HepG2 (cell line): ENCODE measurements around the gene EMC1. TPM values are rescaled to one million over a fixed set of nuclear protein-coding genes. Genes with fewer than 3 reads are reported as not detected.

Experiments
- ATAC-seq: fragments of 200-7000 bp; cut with Tn5 transposase; 3 replicates; pipeline ENCODE4 v1.9.1; 2020; ENCODE audit warnings: mild to moderate bottlenecking, moderate library complexity
- BruUV-seq: library from RNA; stranded (reverse); fragments of 400-500 nt; replicated peaks from 2 replicates; lab custom pipeline; 2021; lab: Mats Ljungman, UMichigan
- CTCF ChIA-PET: fragments of 300-600 bp; formaldehyde crosslinking; extraction: SDS; loops from one replicate; lab custom pipeline; 2021; ENCODE audit warnings: low total read pairs, inconsistent platforms, low intra/inter-chr PET ratio; lab: Yijun Ruan, JAX
- POLR2A ChIA-PET: fragments of 350-600 bp; sonication (Branson Sonifier 250); formaldehyde crosslinking; loops from one replicate; lab custom pipeline; 2020; ENCODE audit warnings: antibody characterized with exemption, inconsistent platforms; lab: Yijun Ruan, JAX
- DNase-seq: peaks from one replicate; pipeline ENCODE4 v3.0.0-alpha.2; 2015; ENCODE audit warnings: low spot score
- FAIRE-seq: peaks from 3 replicates; lab custom pipeline; 2011; peaks lifted over from hg19 to GRCh38; lab: Jason Lieb, UNC
- H2AFZ ChIP-seq: one replicate; pipeline ENCODE4 v1.6.1; 2011; ENCODE audit warnings: low read length, inconsistent platforms
- H3K27ac ChIP-seq: fragments of 300-600 bp; 3 replicates; pipeline ENCODE4 v1.8.0; 2011; ENCODE audit warnings: mixed run types, mild to moderate bottlenecking, mixed read lengths, low read length, inconsistent platforms; ENCODE audit not compliant: insufficient read depth; ENCODE audit errors: extremely low read length
- H3K27me3 ChIP-seq, 2 experiments: fragments of 200-600 bp in 1 of 2; 2 replicates in 1 of 2; 3 replicates in 1 of 2; pipeline versions ENCODE4 v1.6.0 to v1.8.0; 2011; ENCODE audit warnings: low read length in 2 of 2, mild to moderate bottlenecking in 2 of 2, moderate library complexity in 2 of 2, inconsistent platforms in 1 of 2; ENCODE audit not compliant: insufficient read depth in 2 of 2, control insufficient read depth in 1 of 2
- H3K36me3 ChIP-seq, 2 experiments: fragments of 200-600 bp in 1 of 2; replicated peaks in 1 of 2; 2 replicates in 1 of 2; 3 replicates in 1 of 2; pipeline versions ENCODE4 v1.5.1 to v1.8.0; 2011; ENCODE audit warnings: low read length in 2 of 2, inconsistent platforms in 1 of 2; ENCODE audit not compliant: insufficient read depth in 2 of 2, control insufficient read depth in 1 of 2
- H3K4me1 ChIP-seq: 2 replicates; pipeline ENCODE4 v1.5.1; 2012; ENCODE audit warnings: low read length, inconsistent platforms; ENCODE audit not compliant: insufficient read depth
- H3K4me2 ChIP-seq: 2 replicates; pipeline ENCODE4 v1.6.0; 2011; ENCODE audit warnings: low read depth, low read length, inconsistent platforms
- H3K4me3 ChIP-seq, 3 experiments: fragments of 200-600 bp in 1 of 3; sonication (generic), shearing (Covaris generic) in 1 of 3; replicated peaks in 1 of 3; 2 replicates each; pipeline ENCODE4 v1.5.1; 2011 to 2016; ENCODE audit warnings: low read length in 3 of 3, inconsistent platforms in 2 of 3, low read depth in 2 of 3, mild to moderate bottlenecking in 2 of 3, control low read depth in 1 of 3, mixed read lengths in 1 of 3; ENCODE audit not compliant: insufficient read depth in 1 of 3
- H3K79me2 ChIP-seq: one replicate; pipeline ENCODE4 v1.6.1; 2011; ENCODE audit warnings: low read length, inconsistent platforms; ENCODE audit not compliant: insufficient read depth
- H3K9ac ChIP-seq: 2 replicates; pipeline ENCODE4 v1.6.0; 2011; ENCODE audit warnings: mild to moderate bottlenecking, low read depth, low read length, inconsistent platforms; ENCODE audit not compliant: insufficient read depth
- H3K9me3 ChIP-seq: 2 replicates; pipeline ENCODE4 v1.5.1; 2012; ENCODE audit warnings: mild to moderate bottlenecking, low read length
- H4K20me1 ChIP-seq: 2 replicates; pipeline ENCODE4 v1.6.0; 2011; ENCODE audit warnings: inconsistent platforms, mild to moderate bottlenecking, low read length, moderate library complexity; ENCODE audit not compliant: insufficient read depth
- ATAD3A ChIP-seq: sonication (generic); formaldehyde crosslinking; IDR thresholded peaks from 2 replicates; pipeline ENCODE4 v1.4.0; 2020; ENCODE audit warnings: missing genetic modification reagents
- BCL6 ChIP-seq: IDR thresholded peaks from 2 replicates; pipeline ENCODE4 v1.6.1; 2016; ENCODE audit warnings: missing genetic modification reagents, missing compliant biosample characterization
- FOXA3 ChIP-seq: IDR thresholded peaks from 2 replicates; pipeline ENCODE4 v1.6.1; 2016; ENCODE audit warnings: missing genetic modification reagents, missing compliant biosample characterization
- MYC ChIP-seq: sonication (generic); formaldehyde crosslinking; IDR thresholded peaks from 2 replicates; pipeline ENCODE4 v1.9.0; 2021; ENCODE audit warnings: missing genetic modification reagents, borderline replicate concordance
- NFYB ChIP-seq: sonication (generic); formaldehyde crosslinking; IDR thresholded peaks from 2 replicates; pipeline ENCODE4 v1.4.0; 2020; ENCODE audit warnings: missing genetic modification reagents
- TCF7 ChIP-seq: sonication (generic); IDR thresholded peaks from 2 replicates; pipeline ENCODE4 v1.6.1; 2016; ENCODE audit warnings: antibody characterized with exemption, low read depth
- U2AF1 ChIP-seq: fragments of 200-400 bp; formaldehyde crosslinking; optimal IDR thresholded peaks from 2 replicates; pipeline ENCODE3; 2017; ENCODE audit warnings: mild to moderate bottlenecking, low read depth, low read length
- ZNF12 ChIP-seq: sonication (generic); formaldehyde crosslinking; IDR thresholded peaks from 2 replicates; pipeline ENCODE4 v1.5.0; 2020; ENCODE audit warnings: missing genetic modification reagents
- ZNF318 ChIP-seq: sonication (generic); formaldehyde crosslinking; IDR thresholded peaks from 2 replicates; pipeline ENCODE4 v1.4.0; 2020; ENCODE audit warnings: mild to moderate bottlenecking, missing genetic modification reagents
- ZNF337 ChIP-seq: sonication (generic); formaldehyde crosslinking; IDR thresholded peaks from 2 replicates; pipeline ENCODE4 v1.5.1; 2020; ENCODE audit warnings: missing genetic modification reagents, low read depth, mild to moderate bottlenecking, borderline replicate concordance
- WGBS: methylation state at CpG from one replicate; pipeline ENCODE4 v1.1.6; 2017; ENCODE audit warnings: low lambda C conversion rate; 5-methylcytosine and 5-hydroxymethylcytosine counted together
- in situ Hi-C: cut with HindIII; loops from 2 replicates; pipeline ENCODE4 v1.10.0; 2017; ENCODE audit warnings: low pct_unique_long_range_greater_than_20kb; ENCODE audit not compliant: extremely low pct_ligation_motif_present
- intact Hi-C: fragments of 100-400 bp; cut with micrococcal nuclease; formaldehyde crosslinking; loops from one replicate; pipeline ENCODE4 v1.10.0; 2022; ENCODE audit not compliant: unreplicated experiment
- polyA plus RNA-seq, 8 experiments: library from polyadenylated mRNA; depleted of rRNA in 3 of 8; stranded (reverse) in 7 of 8; unstranded in 1 of 8; fragments of >200 nt; fragmentation: Illumina TruSeq in 4 of 8; extraction: Trizol in 4 of 8; gene quantifications; 2 replicates each; pipeline versions ENCODE4 v1.2.1 to v1.2.3, GENCODE V29; 2011 to 2016; ENCODE audit warnings: low read depth in 4 of 8, missing spikeins in 1 of 8, mixed read lengths in 1 of 8; ENCODE audit not compliant: insufficient read depth in 1 of 8
- total RNA-seq, 5 experiments: library from RNA; depleted of rRNA; stranded (reverse); fragments of >200 nt; fragmentation: Illumina TruSeq; extraction: Trizol; gene quantifications; 2 replicates each; pipeline ENCODE4 v1.2.3, GENCODE V29; 2016; ENCODE audit warnings: low read depth in 1 of 5
- TF ChIP-seq, protein P1 (sequence below): sonication (generic); formaldehyde crosslinking; IDR thresholded peaks from 2 replicates; pipeline ENCODE4 v1.4.0; 2020; ENCODE audit warnings: mild to moderate bottlenecking, low read depth, missing genetic modification reagents
- TF ChIP-seq, protein P2 (sequence below): IDR thresholded peaks from 2 replicates; pipeline ENCODE4 v1.6.1; 2016
- TF ChIP-seq, protein P3 (sequence below): sonication (generic); formaldehyde crosslinking; IDR thresholded peaks from 2 replicates; pipeline ENCODE4 v1.4.0; 2020; ENCODE audit warnings: missing genetic modification reagents, borderline replicate concordance

Gene EMC1
- total and polyA plus RNA-seq, 2 of the 13 experiments (the other 11 are each of a cell fraction or from before 2014, with no cell fraction given): 38.0 to 61.3 TPM

DNA sequence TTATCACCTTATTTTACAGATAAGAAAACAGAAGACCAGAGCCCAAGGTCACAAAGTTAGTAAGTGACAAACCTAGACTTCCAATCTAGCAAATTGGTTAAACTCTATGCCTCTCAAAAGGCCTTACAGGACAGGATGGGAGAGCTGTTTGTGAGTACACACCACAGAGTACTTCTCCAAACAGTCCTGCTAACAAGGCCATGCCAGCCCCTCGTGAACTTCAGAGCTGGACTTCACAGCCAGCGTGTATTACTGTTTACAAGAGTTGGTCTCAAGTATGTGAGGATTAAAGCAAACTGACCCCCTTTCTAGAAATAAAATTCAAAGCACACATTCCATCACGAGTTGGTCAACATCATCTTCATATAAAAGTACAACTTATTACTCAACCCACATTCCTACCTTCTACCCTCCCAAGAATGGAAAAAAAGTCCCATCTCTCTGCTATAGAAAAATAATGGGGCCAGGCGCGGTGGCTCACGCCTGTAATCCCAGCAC is 21.4 kb downstream of the EMC1 start:
- no peak overlapping the region for H3K27ac ChIP-seq
- ChIA-PET CTCF (no interaction called here), POLR2A (no interaction called here)
- peaks cover 25 to 89% of the 10 kb centered on the region in 2 experiments for H3K36me3 ChIP-seq
- no TSS peak for BruUV-seq
- H4K20me1 ChIP-seq: no peaks in the 10 kb centered on the region
- 81% methylated on average over 6 of the region's 6 CpGs for WGBS
- H2AFZ ChIP-seq: no peak overlapping the region
- no peak for DNase-seq
- intact Hi-C loops: no loop called here
- FAIRE-seq: no peak
- in situ Hi-C loops: loop anchor here (10.0 kb wide), 1 partner anchor 55 kb away; no protein-coding TSS in a partner anchor
- no peaks in the 10 kb centered on the region for H3K79me2 ChIP-seq
- H3K4me2 ChIP-seq: no peak overlapping the region
- no peaks in the 10 kb centered on the region for H3K27me3 ChIP-seq
- no peak overlapping the region for H3K9ac ChIP-seq
- no peaks in the 10 kb centered on the region for H3K9me3 ChIP-seq
- ATAC-seq: no peak
- H3K4me1 ChIP-seq: no peaks in the 10 kb centered on the region
- no peak overlapping the region for H3K4me3 ChIP-seq
- TF ChIP-seq U2AF1 (no peak), TCF7 (peak; percentile 40; the same call in 1 of the 2 replicates), ZNF337 (CRISPR knock-in tag) (no peak), ZNF12 (no peak), BCL6 (CRISPR knock-in tag) (peak; percentile 40; the same call in 1 of the 2 replicates), ZNF318 (no peak), ATAD3A (CRISPR knock-in tag) (no peak), NFYB (CRISPR knock-in tag) (no peak), MYC (no peak), FOXA3 (CRISPR knock-in tag) (no peak)
- TF ChIP-seq, protein P1, sequence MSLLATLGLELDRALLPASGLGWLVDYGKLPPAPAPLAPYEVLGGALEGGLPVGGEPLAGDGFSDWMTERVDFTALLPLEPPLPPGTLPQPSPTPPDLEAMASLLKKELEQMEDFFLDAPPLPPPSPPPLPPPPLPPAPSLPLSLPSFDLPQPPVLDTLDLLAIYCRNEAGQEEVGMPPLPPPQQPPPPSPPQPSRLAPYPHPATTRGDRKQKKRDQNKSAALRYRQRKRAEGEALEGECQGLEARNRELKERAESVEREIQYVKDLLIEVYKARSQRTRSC (CRISPR knock-in tag): no peak
- TF ChIP-seq, protein P2, sequence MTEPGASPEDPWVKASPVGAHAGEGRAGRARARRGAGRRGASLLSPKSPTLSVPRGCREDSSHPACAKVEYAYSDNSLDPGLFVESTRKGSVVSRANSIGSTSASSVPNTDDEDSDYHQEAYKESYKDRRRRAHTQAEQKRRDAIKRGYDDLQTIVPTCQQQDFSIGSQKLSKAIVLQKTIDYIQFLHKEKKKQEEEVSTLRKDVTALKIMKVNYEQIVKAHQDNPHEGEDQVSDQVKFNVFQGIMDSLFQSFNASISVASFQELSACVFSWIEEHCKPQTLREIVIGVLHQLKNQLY (CRISPR knock-in tag): no peak
- TF ChIP-seq, protein P3, sequence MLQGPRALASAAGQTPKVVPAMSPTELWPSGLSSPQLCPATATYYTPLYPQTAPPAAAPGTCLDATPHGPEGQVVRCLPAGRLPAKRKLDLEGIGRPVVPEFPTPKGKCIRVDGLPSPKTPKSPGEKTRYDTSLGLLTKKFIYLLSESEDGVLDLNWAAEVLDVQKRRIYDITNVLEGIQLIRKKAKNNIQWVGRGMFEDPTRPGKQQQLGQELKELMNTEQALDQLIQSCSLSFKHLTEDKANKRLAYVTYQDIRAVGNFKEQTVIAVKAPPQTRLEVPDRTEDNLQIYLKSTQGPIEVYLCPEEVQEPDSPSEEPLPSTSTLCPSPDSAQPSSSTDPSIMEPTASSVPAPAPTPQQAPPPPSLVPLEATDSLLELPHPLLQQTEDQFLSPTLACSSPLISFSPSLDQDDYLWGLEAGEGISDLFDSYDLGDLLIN: no peak
